Endothelial cell of umbilical vein (primary cell): ENCODE results near the gene GFPT2. TPM values are rescaled to one million over a fixed set of nuclear protein-coding genes. Genes with fewer than 3 reads are reported as not detected.

Source experiments
- BruUV-seq: library from RNA; stranded (reverse); fragments of 400-500 nt; replicated peaks from 2 replicates; lab custom pipeline; 2021; lab: Mats Ljungman, UMichigan
- CTCF ChIA-PET: fragments of 300-600, 350-600 bp; sonication (Branson Sonifier 250); formaldehyde crosslinking; loops from one replicate; lab custom pipeline; 2021; ENCODE audit warnings: antibody characterized with exemption, inconsistent platforms; lab: Charles Lee
- POLR2A ChIA-PET: fragments of 300-600, 350-600 bp; sonication (Branson Sonifier 250); formaldehyde crosslinking; loops from one replicate; lab custom pipeline; 2021; ENCODE audit warnings: antibody characterized with exemption, inconsistent platforms; lab: Charles Lee
- DNase-seq: peaks from one replicate; pipeline ENCODE4 v3.0.0-alpha.2; 2011; ENCODE audit warnings: low read depth, low spot score
- FAIRE-seq: peaks from 2 replicates; lab custom pipeline; 2011; peaks lifted over from hg19 to GRCh38; lab: Jason Lieb, UNC
- H2AFZ ChIP-seq: 2 replicates; pipeline ENCODE4 v1.6.0; 2012; ENCODE audit warnings: low read depth, low read length, control low read depth, inconsistent platforms
- H3K27ac ChIP-seq: 2 replicates; pipeline ENCODE4 v1.5.1; 2011; ENCODE audit warnings: low read depth, mild to moderate bottlenecking, control low read depth, low read length, moderate library complexity; ENCODE audit not compliant: insufficient read depth
- H3K27me3 ChIP-seq, 2 experiments: 2 replicates each; pipeline versions ENCODE4 v1.6.0 to v1.6.1; 2011; ENCODE audit warnings: low read length in 2 of 2, mixed read lengths in 1 of 2; ENCODE audit not compliant: control insufficient read depth in 2 of 2, insufficient read depth in 2 of 2
- H3K36me3 ChIP-seq, 2 experiments: 2 replicates in 1 of 2; 3 replicates in 1 of 2; pipeline ENCODE4 v1.5.1; 2011; ENCODE audit warnings: low read length in 2 of 2, mild to moderate bottlenecking in 1 of 2, moderate library complexity in 1 of 2; ENCODE audit not compliant: control insufficient read depth in 2 of 2, insufficient read depth in 2 of 2; ENCODE audit errors: extremely low read depth in 1 of 2
- H3K4me1 ChIP-seq: 3 replicates; pipeline ENCODE4 v1.5.1; 2011; ENCODE audit warnings: mild to moderate bottlenecking, low read length; ENCODE audit not compliant: control insufficient read depth, insufficient read depth; ENCODE audit errors: extremely low read depth
- H3K4me2 ChIP-seq: 2 replicates; pipeline ENCODE4 v1.6.1; 2011; ENCODE audit warnings: low read length, control low read depth, mixed read lengths; ENCODE audit not compliant: insufficient read depth
- H3K4me3 ChIP-seq, 3 experiments: fragments of 200-600 bp in 1 of 3; sonication (generic), shearing (Covaris generic) in 1 of 3; replicated peaks in 1 of 3; 2 replicates each; pipeline ENCODE4 v1.5.1; 2011 to 2016; ENCODE audit warnings: control low read depth in 3 of 3, low read length in 3 of 3, mild to moderate bottlenecking in 2 of 3, inconsistent platforms in 1 of 3, low read depth in 1 of 3, moderate library complexity in 1 of 3; ENCODE audit not compliant: insufficient read depth in 1 of 3
- H3K79me2 ChIP-seq: 2 replicates; pipeline ENCODE4 v1.6.0; 2012; ENCODE audit warnings: low read length, inconsistent platforms; ENCODE audit not compliant: control insufficient read depth, insufficient read depth
- H3K9ac ChIP-seq: replicated peaks from 2 replicates; pipeline ENCODE3; 2011; ENCODE audit warnings: low read length, control low read depth; ENCODE audit not compliant: insufficient read depth; ENCODE audit errors: extremely low read depth
- H3K9me1 ChIP-seq: replicated peaks from 3 replicates; pipeline ENCODE4 v1.6.0; 2011; ENCODE audit warnings: mild to moderate bottlenecking, low read length; ENCODE audit not compliant: control insufficient read depth, insufficient read depth; ENCODE audit errors: extremely low read depth
- H3K9me3 ChIP-seq: replicated peaks from 2 replicates; pipeline ENCODE4 v1.5.1; 2012; ENCODE audit warnings: low read length, inconsistent platforms; ENCODE audit not compliant: control insufficient read depth, insufficient read depth
- H4K20me1 ChIP-seq: replicated peaks from 2 replicates; pipeline ENCODE3; 2011; ENCODE audit warnings: mild to moderate bottlenecking, low read length; ENCODE audit not compliant: control insufficient read depth, insufficient read depth; ENCODE audit errors: extremely low read depth
- EZH2 ChIP-seq: IDR thresholded peaks from 2 replicates; pipeline ENCODE4 v1.6.1; 2012; ENCODE audit warnings: borderline replicate concordance, low read depth, mild to moderate bottlenecking, moderate library complexity, low read length, inconsistent platforms; ENCODE audit not compliant: severe bottlenecking
- FOS ChIP-seq: IDR thresholded peaks from 2 replicates; pipeline ENCODE4 v1.6.1; 2011; ENCODE audit warnings: mild to moderate bottlenecking, low read length, moderate library complexity, borderline replicate concordance; ENCODE audit not compliant: insufficient read depth
- GATA2 ChIP-seq: IDR thresholded peaks from 2 replicates; pipeline ENCODE4 v1.7.0; 2011; ENCODE audit warnings: low read depth, mild to moderate bottlenecking, moderate library complexity, mixed read lengths, low read length; ENCODE audit not compliant: insufficient read length, insufficient read depth
- JUN ChIP-seq: IDR thresholded peaks from 2 replicates; pipeline ENCODE4 v1.6.1; 2011; ENCODE audit warnings: borderline replicate concordance, low read depth; ENCODE audit not compliant: insufficient read length, insufficient read depth
- MAX ChIP-seq: IDR thresholded peaks from 2 replicates; pipeline ENCODE4 v1.6.1; 2011; ENCODE audit not compliant: insufficient read depth, insufficient read length
- MYC ChIP-seq: IDR thresholded peaks from one replicate; pipeline ENCODE4 v1.6.1; 2011; ENCODE audit warnings: mild to moderate bottlenecking, low read depth, low read length
- POLR2A ChIP-seq: IDR thresholded peaks from 2 replicates; pipeline ENCODE4 v1.6.1; 2012; ENCODE audit warnings: low read depth, mild to moderate bottlenecking, control low read depth, low read length
- POLR2AphosphoS5 ChIP-seq: IDR thresholded peaks from 2 replicates; pipeline ENCODE4 v1.6.1; 2012; ENCODE audit warnings: low read depth, mild to moderate bottlenecking, control low read depth, low read length, moderate library complexity; ENCODE audit not compliant: insufficient read depth
- dilution Hi-C: fragments of 300-500 bp; cut with MboI; formaldehyde crosslinking; loops from one replicate; pipeline ENCODE4 v1.15.0; 2019; ENCODE audit warnings: low sequenced_read_pairs; ENCODE audit not compliant: extremely low pct_ligation_motif_present
- intact Hi-C: fragments of 100-400 bp; cut with micrococcal nuclease; formaldehyde crosslinking; loops from one replicate; pipeline ENCODE4 v1.10.0; 2022
- polyA plus RNA-seq, 4 experiments: library from polyadenylated mRNA; depleted of rRNA in 3 of 4; stranded (reverse) in 3 of 4; unstranded in 1 of 4; fragments of >200 nt; gene quantifications; 2 replicates each; pipeline versions ENCODE4 v1.2.1 to v1.2.3, GENCODE V29; 2011 to 2012; ENCODE audit warnings: missing spikeins in 1 of 4
- total RNA-seq: library from RNA; stranded (reverse); gene quantifications from 2 replicates; pipeline ENCODE4 v1.2.3, GENCODE V29; 2021
- TF ChIP-seq, protein P1 (sequence below), 2 donors: IDR thresholded peaks; 1 replicate in 1 of 2; 2 replicates in 1 of 2; pipeline ENCODE4 v1.5.1; 2011; ENCODE audit warnings: low read length in 2 of 2, mild to moderate bottlenecking in 2 of 2, moderate library complexity in 2 of 2, control low read depth in 1 of 2, inconsistent platforms in 1 of 2, low read depth in 1 of 2; ENCODE audit not compliant: insufficient read depth in 1 of 2; ENCODE audit errors: extremely low read depth in 1 of 2

Gene GFPT2
- total and polyA plus RNA-seq, 2 donors (not counting 3 experiments of a cell fraction or from before 2014, with no cell fraction given): 4.3 to 4.5 TPM

- no peak for TF ChIP-seq JUN
- no peak for TF ChIP-seq MYC
- no peak for TF ChIP-seq EZH2
- TF ChIP-seq POLR2A: no peak
- TF ChIP-seq MAX: no peak
- TF ChIP-seq, protein P1, sequence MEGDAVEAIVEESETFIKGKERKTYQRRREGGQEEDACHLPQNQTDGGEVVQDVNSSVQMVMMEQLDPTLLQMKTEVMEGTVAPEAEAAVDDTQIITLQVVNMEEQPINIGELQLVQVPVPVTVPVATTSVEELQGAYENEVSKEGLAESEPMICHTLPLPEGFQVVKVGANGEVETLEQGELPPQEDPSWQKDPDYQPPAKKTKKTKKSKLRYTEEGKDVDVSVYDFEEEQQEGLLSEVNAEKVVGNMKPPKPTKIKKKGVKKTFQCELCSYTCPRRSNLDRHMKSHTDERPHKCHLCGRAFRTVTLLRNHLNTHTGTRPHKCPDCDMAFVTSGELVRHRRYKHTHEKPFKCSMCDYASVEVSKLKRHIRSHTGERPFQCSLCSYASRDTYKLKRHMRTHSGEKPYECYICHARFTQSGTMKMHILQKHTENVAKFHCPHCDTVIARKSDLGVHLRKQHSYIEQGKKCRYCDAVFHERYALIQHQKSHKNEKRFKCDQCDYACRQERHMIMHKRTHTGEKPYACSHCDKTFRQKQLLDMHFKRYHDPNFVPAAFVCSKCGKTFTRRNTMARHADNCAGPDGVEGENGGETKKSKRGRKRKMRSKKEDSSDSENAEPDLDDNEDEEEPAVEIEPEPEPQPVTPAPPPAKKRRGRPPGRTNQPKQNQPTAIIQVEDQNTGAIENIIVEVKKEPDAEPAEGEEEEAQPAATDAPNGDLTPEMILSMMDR (IDR thresholded peaks at IDR 0.05; ENCODE audit: extremely low read depth in 1 of 2, insufficient read depth in 1 of 2, low read depth in 1 of 2, low read length in 2 of 2): no peak
- TF ChIP-seq GATA2: no peak
- no peak for TF ChIP-seq POLR2AphosphoS5
- TF ChIP-seq FOS: no peak
- Histone ChIP-seq H4K20me1 (no peaks in the 10 kb centered on the region), H3K36me3 (no peaks in the 10 kb centered on the region), H3K4me1 (peaks cover 9% of the 10 kb centered on the region), H2AFZ (no peak overlapping the region), H3K27me3 (no peaks in the 10 kb centered on the region), H3K4me2 (no peak overlapping the region), H3K27ac (no peak overlapping the region), H3K79me2 (no peaks in the 10 kb centered on the region), H3K9ac (no peak overlapping the region), H3K9me1 (no peaks in the 10 kb centered on the region), H3K9me3 (no peaks in the 10 kb centered on the region), H3K4me3 (no peak overlapping the region)
- CTCF ChIA-PET: interaction anchor here (0.9 to 3.4 kb wide), 19 partner anchors 10 to 204 kb away, joined by 3 to 52 read pairs (median 16); partner anchors contain the start of genes MAPK9 and RASGEF1C
- BruUV-seq: no TSS peak
- dilution Hi-C loops: no loop called here
- FAIRE-seq (no peak), DNase-seq (no peak)
- intact Hi-C loops: loop anchor here (2.0 kb wide), 2 partner anchors 121 to 129 kb away; partner anchors contain the start of gene RASGEF1C
- POLR2A ChIA-PET: no interaction called here
Observed at GRCh38 chr5:180329606-180330269, 23.4 kb downstream of the GFPT2 start.
